NCI-H1417 treated with DMSO at 0.1 percent for 48 hours (cell line): Measurements from ENCODE around the gene ITGA7.

Source experiments
- DNase-seq: peaks from one replicate; lab custom pipeline; 2025; lab: John Stamatoyannopoulos, UW

Gene ITGA7

GRCh38 chr12:55642669-55643068 is 65.0 kb downstream of the ITGA7 start:
- DNase-seq, result no peak

GRCh38 chr12:55642267-55642666 is 65.4 kb downstream of the ITGA7 start:
- DNase-seq, result no peak

- DNase-seq, result no peak
Observed at GRCh38 chr12:55641595-55641994, 66.1 kb downstream of the ITGA7 start.

GRCh38 chr12:55637467-55637866 is 70.2 kb downstream of the ITGA7 start:
- DNase-seq, result no peak

GRCh38 chr12:55636853-55637252 is 70.9 kb downstream of the ITGA7 start, which contains the start of gene OR10P1:
TSS of gene OR10P1 (plus strand) at chr12:55636892. CDS start at chr12:55636892, 0 bp downstream.
- DNase-seq, result no peak

- DNase-seq, result no peak
Observed at GRCh38 chr12:55636116-55636655, 71.5 kb downstream of the ITGA7 start.
